Epidermal melanocyte (primary cell): ENCODE results near the gene TECPR2.

ENCODE experiments used
- DNase-seq: peaks from one replicate; pipeline ENCODE4 v3.0.0; 2011; ENCODE audit warnings: low spot score; ENCODE audit not compliant: insufficient read length

TECPR2 gene

GRCh38 chr14:102464006-102464405, 101.3 kb downstream of the TECPR2 start:
- no peak for DNase-seq

DNA sequence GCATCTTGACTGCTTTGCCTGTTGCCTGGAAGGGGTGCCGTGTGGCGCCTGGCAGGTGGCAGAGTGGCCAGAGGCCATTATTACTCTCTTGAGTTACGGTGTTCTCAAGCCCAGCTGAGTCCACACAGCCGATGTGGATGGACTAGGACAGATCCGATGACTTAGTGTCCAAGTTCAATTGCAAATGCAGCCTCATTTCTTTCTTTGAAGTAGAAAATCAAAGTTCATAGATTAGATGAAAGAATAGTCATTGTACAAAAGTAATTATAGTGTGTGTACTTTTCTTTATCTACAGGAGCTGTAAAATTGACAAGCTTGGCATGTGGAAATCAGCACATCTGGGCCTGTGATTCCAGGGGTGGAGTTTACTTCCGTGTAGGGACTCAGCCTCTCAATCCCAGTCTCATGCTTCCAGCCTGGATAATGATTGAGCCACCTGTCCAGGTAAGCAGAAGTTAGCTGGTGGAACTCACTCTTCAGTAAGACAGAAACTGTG, 102.2 kb downstream of the TECPR2 start:
- no peak for DNase-seq

GRCh38 chr14:102469261-102469660, 106.5 kb downstream of the TECPR2 start:
- DNase-seq = no peak

- no peak for DNase-seq
Observed at GRCh38 chr14:102471921-102472790, 109.4 kb downstream of the TECPR2 start.

GRCh38 chr14:102472791-102473150, 110.0 kb downstream of the TECPR2 start:
- DNase-seq = no peak

DNA sequence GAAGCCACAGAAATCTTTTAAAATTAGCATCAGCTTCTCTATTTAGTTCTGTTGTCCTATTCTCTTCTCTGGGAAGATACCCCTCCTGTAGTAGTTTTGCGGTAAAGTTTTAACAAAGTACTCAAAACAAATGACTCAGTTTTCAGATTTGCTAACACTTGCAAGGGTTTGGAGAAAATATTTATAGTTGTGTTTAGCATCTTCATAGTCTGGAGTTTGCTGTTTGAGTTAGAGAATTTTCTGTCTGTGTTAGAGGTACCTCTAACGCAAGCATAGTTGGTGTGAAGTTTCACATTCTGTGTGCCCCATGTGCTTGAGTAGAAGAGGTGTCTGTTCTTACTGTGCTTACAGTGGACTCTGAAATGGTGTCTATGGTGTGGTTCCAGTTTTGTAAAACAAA, 110.8 kb downstream of the TECPR2 start:
- no peak for DNase-seq

DNA sequence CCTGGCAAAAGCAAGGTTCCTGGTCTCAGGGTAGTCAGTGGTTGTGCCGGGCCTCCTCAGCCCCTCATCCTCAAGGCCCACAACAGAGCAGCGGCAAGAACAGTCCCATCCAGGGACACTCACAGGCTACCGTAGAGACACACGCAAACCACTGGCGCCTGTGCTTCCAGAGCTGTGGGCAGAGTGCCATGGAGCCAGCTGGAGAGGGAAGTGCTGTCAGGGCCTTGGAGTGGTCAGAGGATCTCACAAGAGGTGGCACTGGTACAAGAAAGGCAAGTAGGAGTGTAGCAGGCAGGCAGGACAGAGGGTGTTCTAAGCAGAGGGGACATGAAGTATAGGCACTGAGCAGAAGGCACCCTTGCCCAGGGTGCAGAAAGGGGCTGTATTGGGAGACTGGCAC, 112.2 kb downstream of the TECPR2 start:
- DNase-seq = no peak

GRCh38 chr14:102479107-102479506, 116.4 kb downstream of the TECPR2 start:
- DNase-seq = no peak

DNA sequence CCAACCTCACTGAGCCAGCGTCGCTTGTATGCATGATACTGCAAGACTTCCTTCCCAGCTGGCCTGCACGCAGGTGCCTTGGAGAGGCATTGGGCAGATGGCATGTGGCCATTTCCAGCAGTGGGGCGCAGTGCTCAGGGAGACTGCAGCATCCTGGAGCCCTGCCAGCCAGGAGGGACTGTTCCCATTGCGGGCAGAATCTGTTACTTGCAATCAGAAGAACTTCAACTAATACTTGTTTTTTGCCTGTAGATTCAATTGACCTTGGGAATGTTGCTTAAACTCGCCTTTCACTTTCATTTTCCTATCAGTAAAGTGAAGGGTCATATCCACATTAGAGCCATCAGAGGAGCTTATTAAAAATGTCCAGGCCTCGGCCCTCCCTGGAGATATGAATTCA, 117.0 kb downstream of the TECPR2 start:
- DNase-seq = no peak

DNA sequence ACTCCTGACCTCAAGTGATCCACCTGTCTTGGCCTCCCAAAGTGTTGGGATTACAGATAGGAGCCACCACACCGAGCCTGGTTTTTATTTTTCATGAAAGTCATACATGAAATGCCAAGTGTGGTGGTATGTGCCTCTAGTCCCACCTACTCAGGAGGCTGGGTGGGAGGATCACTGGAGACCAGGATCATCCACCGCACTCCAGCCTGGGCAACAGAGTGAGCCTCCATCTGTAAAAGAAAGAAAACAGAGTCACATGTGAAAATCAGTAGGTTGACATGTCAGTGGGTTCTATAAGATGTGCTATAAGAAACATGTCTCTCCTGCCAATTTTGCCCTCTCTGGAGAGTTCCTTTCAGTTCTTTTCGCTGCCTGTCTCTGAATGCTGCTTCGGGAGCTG, 118.6 kb downstream of the TECPR2 start:
- DNase-seq = no peak

- DNase-seq = no peak
Observed at GRCh38 chr14:102481791-102482238, 119.1 kb downstream of the TECPR2 start.

DNA sequence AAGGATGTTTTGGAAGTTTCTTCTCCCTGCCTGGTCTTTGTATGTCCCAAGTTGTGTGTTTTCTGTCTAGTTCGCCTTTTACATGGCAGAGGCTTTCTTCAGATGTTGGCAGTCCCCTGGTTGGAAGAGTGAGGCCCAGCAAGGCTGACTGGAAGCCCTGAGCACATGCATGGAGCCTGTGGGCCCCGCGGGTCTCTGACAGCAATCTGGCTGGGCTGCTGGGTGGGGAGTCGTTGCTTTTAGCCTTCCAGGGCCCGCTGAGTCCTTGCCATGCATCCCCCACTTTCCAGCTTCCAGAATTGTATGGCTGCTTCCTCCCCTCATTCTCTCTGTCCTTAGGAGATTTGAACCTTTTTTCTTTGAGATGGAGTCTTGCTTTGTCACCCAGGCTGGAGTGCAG, 121.6 kb downstream of the TECPR2 start:
- DNase-seq = no peak

- no peak for DNase-seq
Observed at GRCh38 chr14:102485693-102486512, 123.2 kb downstream of the TECPR2 start.

- no peak for DNase-seq
Observed at GRCh38 chr14:102486513-102487203, 123.9 kb downstream of the TECPR2 start.

GRCh38 chr14:102487204-102487577, 124.5 kb downstream of the TECPR2 start:
- DNase-seq = no peak

- DNase-seq = no peak
Observed at GRCh38 chr14:102490456-102490855, 127.7 kb downstream of the TECPR2 start.

GRCh38 chr14:102491366-102491765, 128.6 kb downstream of the TECPR2 start:
- no peak for DNase-seq

DNA sequence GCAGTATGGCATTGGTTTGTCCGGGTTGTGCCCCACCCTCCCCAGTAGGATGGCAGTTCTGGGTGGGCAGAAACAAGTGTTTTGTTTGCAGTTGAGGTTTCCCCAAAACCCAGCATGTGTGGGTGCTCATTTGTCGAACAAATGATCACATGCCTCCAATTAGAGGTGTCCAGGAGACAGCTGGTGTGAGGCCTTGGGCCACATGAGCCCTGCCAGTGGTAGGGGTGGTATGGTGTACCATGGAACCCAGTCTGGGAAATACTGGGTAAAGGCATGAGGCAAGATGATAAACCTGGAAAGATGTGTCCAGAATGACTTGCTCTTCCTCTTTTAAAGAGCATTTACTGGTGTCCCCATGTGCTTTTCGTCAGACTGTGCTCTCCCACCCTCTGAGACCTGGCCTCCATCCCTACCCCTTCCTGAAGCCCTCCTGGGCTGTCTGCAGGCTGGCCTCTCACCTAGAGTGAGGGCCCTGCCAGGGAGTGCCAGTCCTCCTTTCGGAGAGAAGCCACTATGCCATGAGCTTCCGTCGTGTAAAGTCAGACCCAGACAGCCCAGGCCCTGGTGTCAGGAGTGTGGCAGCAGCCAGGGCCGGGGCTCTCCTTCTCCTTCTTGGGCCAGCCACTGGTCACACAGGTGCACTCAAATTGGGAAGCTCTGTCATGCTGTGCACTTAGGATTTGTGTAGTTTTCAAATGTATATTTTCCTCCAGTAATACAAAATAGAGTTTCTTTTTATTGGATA, 129.2 kb downstream of the TECPR2 start:
- DNase-seq = no peak

GRCh38 chr14:102492531-102492910, 129.8 kb downstream of the TECPR2 start:
- no peak for DNase-seq

- DNase-seq = peak; percentile 3
Observed at GRCh38 chr14:102493096-102493495, 130.4 kb downstream of the TECPR2 start.

- peak; percentile 8 for DNase-seq
Observed at GRCh38 chr14:102493585-102493984, 130.8 kb downstream of the TECPR2 start.
